ENCODE measurements around the gene ITGA5. TPM values are rescaled to one million over a fixed set of nuclear protein-coding genes. Genes with fewer than 3 reads are reported as not detected.

The ITGA5 gene
- polyA plus RNA-seq, 1 donor (not counting 4 experiments of a cell fraction or from before 2014, with no cell fraction given), result 47.9 TPM

GRCh38 chr12:54363047-54363446 lies 56.0 kb downstream of the ITGA5 start:
- no peaks in the 10 kb centered on the region for H4K20me1 ChIP-seq (ENCODE audit: control insufficient read depth, extremely low read depth, insufficient read depth, low read length)
- H3K9me1 ChIP-seq (ENCODE audit: control insufficient read depth, extremely low read depth, insufficient read depth, low read length), result no peaks in the 10 kb centered on the region
- no peaks in the 10 kb centered on the region for H3K79me2 ChIP-seq (ENCODE audit: control insufficient read depth, insufficient read depth, low read length)
- TF ChIP-seq CTCF (optimal IDR thresholded peaks at IDR 0.05 in 1 of 3, IDR thresholded peaks at IDR 0.05 in 1 of 3, conservative IDR thresholded peaks at IDR 0.05 in 1 of 3; ENCODE audit: extremely low read depth in 1 of 3, insufficient read depth in 2 of 3, low read length in 3 of 3) (no peak), EZH2 (IDR thresholded peaks at IDR 0.05; ENCODE audit: low read length) (no peak)
- no peak overlapping the region for H3K9ac ChIP-seq (ENCODE audit: control insufficient read depth, extremely low read depth, insufficient read depth, low read length)
- H3K9me3 ChIP-seq (ENCODE audit: control insufficient read depth, low read depth, low read length), result no peaks in the 10 kb centered on the region
- H3K27ac ChIP-seq (ENCODE audit: control insufficient read depth, insufficient read depth, low read length), result no peak overlapping the region
- H3K4me2 ChIP-seq (ENCODE audit: control insufficient read depth, extremely low read depth, insufficient read depth, low read depth, low read length), result no peak overlapping the region
- H3K4me1 ChIP-seq (ENCODE audit: control insufficient read depth, extremely low read depth, insufficient read depth, low read length), result peaks cover 21% of the 10 kb centered on the region
- H2AFZ ChIP-seq (ENCODE audit: control insufficient read depth, low read length), result no peak overlapping the region
- DNase-seq (ENCODE audit: low read depth, low spot score), result no peak
- H3K4me3 ChIP-seq (ENCODE audit: control insufficient read depth in 2 of 3, extremely low read depth in 1 of 3, insufficient read depth in 2 of 3, low read depth in 1 of 3, low read length in 3 of 3), result no peak overlapping the region
- H3K27me3 ChIP-seq (ENCODE audit: control insufficient read depth, extremely low read depth, insufficient read depth, low read length), result no peaks in the 10 kb centered on the region
- peaks cover 0 to under 1% of the 10 kb centered on the region in 2 experiments for H3K36me3 ChIP-seq (ENCODE audit: control insufficient read depth in 2 of 2, extremely low read depth in 1 of 2, insufficient read depth in 2 of 2, low read length in 2 of 2)
- FAIRE-seq, result no peak
- dilution Hi-C loops (cut with MboI; ENCODE audit: extremely low pct_ligation_motif_present, low sequenced_read_pairs), result no loop called here

- no peaks in the 10 kb centered on the region for H3K27me3 ChIP-seq (ENCODE audit: control insufficient read depth, extremely low read depth, insufficient read depth, low read length)
- peak overlapping the region; percentile 98 for H3K9ac ChIP-seq (ENCODE audit: control insufficient read depth, extremely low read depth, insufficient read depth, low read length)
- no peak for TF ChIP-seq EZH2 (IDR thresholded peaks at IDR 0.05; ENCODE audit: low read length)
- peak; percentile 82 to 98 (median 97) for TF ChIP-seq CTCF (optimal IDR thresholded peaks at IDR 0.05 in 1 of 3, IDR thresholded peaks at IDR 0.05 in 1 of 3, conservative IDR thresholded peaks at IDR 0.05 in 1 of 3; ENCODE audit: extremely low read depth in 1 of 3, insufficient read depth in 2 of 3, low read length in 3 of 3)
- H2AFZ ChIP-seq (ENCODE audit: control insufficient read depth, low read length), result no peak overlapping the region
- no peaks in the 10 kb centered on the region for H3K9me3 ChIP-seq (ENCODE audit: control insufficient read depth, low read depth, low read length)
- H3K4me2 ChIP-seq (ENCODE audit: control insufficient read depth, extremely low read depth, insufficient read depth, low read depth, low read length), result no peak overlapping the region
- DNase-seq (ENCODE audit: low read depth, low spot score) (no peak), FAIRE-seq (peak; percentile 66)
- peaks cover 25% of the 10 kb centered on the region for H3K4me1 ChIP-seq (ENCODE audit: control insufficient read depth, extremely low read depth, insufficient read depth, low read length)
- peak overlapping the region; percentile 93 for H3K27ac ChIP-seq (ENCODE audit: control insufficient read depth, insufficient read depth, low read length)
- H3K9me1 ChIP-seq (ENCODE audit: control insufficient read depth, extremely low read depth, insufficient read depth, low read length), result no peaks in the 10 kb centered on the region
- dilution Hi-C loops (cut with MboI; ENCODE audit: extremely low pct_ligation_motif_present, low sequenced_read_pairs), result no loop called here
- H3K4me3 ChIP-seq (ENCODE audit: control insufficient read depth in 2 of 3, extremely low read depth in 1 of 3, insufficient read depth in 2 of 3, low read depth in 1 of 3, low read length in 3 of 3), result no peak overlapping the region
- H4K20me1 ChIP-seq (ENCODE audit: control insufficient read depth, extremely low read depth, insufficient read depth, low read length), result no peaks in the 10 kb centered on the region
- H3K36me3 ChIP-seq (ENCODE audit: control insufficient read depth in 2 of 2, extremely low read depth in 1 of 2, insufficient read depth in 2 of 2, low read length in 2 of 2), result no peaks in the 10 kb centered on the region
- H3K79me2 ChIP-seq (ENCODE audit: control insufficient read depth, insufficient read depth, low read length), result no peaks in the 10 kb centered on the region
These were observed 58.2 kb downstream of the ITGA5 start for GRCh38 chr12:54360717-54361456.
